DMS114 treated with DMSO at 0.1 percent for 48 hours (cell line): ENCODE measurements around the gene GRK5.
"Not testable (repeated sequence)": the region's sequence is repeated elsewhere in the genome, so short reads cannot be mapped to it uniquely, and the experiment has no call there.

Source experiments
- DNase-seq: peaks from one replicate; lab custom pipeline; 2025; ENCODE audit not compliant: unreplicated experiment; lab: John Stamatoyannopoulos, UW

GRK5 gene

GRCh38 chr10:119272736-119273135 lies 65.4 kb downstream of the GRK5 start:
- no peak for DNase-seq

DNA sequence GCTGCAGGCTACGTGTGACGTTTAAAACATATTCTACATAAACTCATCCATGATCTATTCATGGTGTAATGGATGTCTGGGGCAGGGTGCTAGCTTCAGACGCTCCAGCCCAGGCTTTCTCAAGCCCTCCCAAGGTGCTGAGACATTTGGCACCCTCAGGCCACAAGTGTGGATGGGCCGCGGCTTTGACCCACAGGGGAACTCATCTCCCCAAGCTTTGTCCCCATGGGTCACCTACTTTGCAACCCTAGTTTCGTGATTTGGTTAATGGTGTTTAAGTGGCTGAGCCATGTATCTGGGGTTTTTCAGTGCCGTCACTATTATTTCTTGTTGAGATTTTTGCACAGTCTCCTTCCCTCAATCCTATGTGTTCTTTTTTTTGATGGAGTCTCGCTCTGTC lies 66.0 kb downstream of the GRK5 start:
- DNase-seq, result no peak

- no peak for DNase-seq
These were observed 67.2 kb downstream of the GRK5 start for GRCh38 chr10:119274519-119275045.

- no peak for DNase-seq
These were observed 67.7 kb downstream of the GRK5 start for GRCh38 chr10:119275085-119275484.

DNA sequence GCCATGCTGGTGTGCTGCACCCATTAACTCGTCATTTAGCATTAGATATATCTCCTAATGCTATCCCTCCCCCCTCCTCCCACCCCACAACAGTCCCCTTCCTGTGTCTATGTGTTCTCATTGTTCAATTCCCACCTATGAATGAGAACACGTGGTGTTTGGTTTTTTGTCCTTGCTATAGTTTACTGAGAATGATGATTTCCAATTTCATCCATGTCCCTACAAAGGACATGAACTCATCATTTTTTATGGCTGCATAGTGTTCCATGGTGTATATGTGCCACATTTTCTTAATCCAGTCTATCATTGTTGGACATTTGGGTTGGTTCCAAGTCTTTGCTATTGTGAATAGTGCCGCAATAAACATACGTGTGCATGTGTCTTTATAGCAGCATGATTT lies 68.8 kb downstream of the GRK5 start:
- not testable (repeated sequence) for DNase-seq

DNA sequence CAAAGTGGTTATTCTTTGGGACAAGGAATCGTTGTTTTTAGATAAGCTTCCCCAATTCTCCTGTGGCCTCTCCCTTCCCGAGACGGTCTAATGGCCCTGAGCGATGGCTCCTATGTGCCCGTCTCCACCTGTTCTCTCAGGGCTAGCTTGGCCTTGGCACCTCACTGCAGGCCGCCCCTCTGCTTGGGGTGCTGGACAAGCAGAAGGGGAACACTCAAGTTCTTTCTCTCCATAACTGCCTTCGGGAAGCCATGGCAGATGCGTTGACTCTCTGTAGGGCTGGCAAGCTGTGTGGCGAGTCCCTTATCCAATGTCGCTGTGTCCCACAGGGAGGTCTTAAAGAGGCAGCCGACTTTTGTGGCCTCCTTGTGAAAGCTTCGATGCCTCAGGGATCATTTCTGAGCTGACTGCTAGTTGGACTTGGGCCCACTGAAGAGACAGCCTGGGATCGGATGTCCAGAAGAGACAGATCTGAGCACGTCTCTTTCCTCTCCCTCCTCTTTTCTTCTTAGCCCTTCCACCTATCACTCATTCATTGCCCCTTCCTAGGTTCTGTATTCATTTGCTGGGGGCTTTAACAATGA lies 70.8 kb downstream of the GRK5 start:
- no peak for DNase-seq

GRCh38 chr10:119279441-119279840 lies 72.1 kb downstream of the GRK5 start:
- no peak for DNase-seq

DNA sequence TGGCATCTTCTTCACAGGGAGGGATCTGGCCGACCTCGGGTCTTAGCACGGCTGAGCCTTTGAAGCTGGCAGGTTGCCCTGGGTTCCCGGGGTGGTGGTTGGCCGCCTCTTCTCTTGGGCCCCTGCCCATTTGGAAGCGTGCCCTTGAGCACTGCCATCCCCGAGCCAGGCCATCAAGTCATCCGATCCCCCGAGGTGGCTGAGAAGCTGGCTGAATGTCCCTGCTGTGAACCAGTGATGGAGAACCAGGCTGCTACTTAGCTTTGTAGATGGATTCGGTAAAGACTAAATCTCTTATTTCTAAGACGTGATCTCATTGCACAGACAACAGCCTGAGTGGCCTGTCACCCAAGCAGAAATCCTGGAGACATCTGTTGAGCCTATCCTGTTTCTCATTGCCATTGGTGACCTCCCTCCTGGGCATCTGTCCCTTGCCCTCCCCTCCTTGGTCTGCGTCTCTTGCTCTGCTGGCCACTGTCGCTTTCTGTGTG lies 74.3 kb downstream of the GRK5 start:
- DNase-seq, result no peak

DNA sequence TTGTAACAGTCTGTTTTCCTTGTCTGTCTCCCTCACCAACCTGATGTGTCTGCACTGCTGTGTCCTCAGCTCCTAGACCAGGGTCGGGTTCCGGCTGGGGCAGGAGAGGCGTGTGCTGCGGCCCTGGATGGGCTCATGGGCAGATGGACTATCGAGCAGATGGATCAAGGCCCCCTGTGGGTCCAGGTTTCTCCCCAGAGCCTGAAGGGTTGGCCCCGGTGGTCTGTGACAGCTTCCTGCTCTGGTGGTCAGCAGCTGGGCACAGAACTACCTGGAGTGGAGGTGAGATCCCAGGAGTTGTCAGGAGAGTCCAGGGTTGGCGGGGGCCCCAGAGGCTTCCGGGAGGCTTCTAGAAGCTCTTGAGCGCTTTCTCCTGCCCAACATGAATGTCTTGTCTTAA lies 75.1 kb downstream of the GRK5 start:
- DNase-seq, result no peak

DNA sequence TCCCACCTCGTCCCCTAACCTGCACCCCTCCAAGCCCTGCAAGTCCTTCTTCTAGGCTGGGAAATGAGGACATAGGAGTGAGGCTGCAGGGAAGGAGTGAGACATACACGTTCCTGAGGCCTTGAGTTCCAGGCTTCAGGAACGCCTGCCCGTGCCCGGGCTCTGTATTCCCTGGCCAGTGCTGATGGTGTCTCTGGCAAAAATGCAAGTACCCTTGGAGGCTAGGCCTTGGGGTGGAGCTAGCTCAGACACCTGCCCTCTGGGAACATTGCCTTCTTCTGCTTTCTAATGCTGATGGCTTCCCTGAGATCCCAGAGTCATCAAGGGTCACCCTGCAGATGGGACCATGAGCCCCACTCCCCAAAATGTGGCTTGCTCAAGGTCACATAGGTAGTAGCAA lies 76.0 kb downstream of the GRK5 start:
- no peak for DNase-seq

DNA sequence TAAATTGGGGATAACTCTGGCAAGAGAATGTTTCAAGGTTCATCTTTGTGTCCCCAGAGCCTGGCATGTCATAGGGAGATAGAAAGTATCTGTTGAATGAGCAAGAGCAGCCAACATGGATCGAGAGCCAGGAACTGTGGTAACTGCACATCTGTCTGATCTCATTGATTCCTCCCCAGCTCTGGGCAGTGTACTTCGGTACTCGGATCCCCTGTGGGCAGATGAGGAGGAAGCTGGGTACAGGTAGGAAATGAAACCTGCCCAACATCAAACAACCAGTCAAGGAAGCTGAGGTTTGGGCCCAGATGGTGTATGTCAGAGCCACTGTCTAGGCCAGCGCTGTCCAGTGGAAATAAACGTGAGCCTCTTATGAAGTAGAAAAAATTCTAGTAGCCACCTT lies 76.4 kb downstream of the GRK5 start:
- DNase-seq, result no peak

- no peak for DNase-seq
These were observed 77.3 kb downstream of the GRK5 start for GRCh38 chr10:119284679-119285096.

- DNase-seq, result no peak
These were observed 78.3 kb downstream of the GRK5 start for GRCh38 chr10:119285495-119286267.

GRCh38 chr10:119286516-119286915 lies 79.1 kb downstream of the GRK5 start:
- DNase-seq, result no peak

DNA sequence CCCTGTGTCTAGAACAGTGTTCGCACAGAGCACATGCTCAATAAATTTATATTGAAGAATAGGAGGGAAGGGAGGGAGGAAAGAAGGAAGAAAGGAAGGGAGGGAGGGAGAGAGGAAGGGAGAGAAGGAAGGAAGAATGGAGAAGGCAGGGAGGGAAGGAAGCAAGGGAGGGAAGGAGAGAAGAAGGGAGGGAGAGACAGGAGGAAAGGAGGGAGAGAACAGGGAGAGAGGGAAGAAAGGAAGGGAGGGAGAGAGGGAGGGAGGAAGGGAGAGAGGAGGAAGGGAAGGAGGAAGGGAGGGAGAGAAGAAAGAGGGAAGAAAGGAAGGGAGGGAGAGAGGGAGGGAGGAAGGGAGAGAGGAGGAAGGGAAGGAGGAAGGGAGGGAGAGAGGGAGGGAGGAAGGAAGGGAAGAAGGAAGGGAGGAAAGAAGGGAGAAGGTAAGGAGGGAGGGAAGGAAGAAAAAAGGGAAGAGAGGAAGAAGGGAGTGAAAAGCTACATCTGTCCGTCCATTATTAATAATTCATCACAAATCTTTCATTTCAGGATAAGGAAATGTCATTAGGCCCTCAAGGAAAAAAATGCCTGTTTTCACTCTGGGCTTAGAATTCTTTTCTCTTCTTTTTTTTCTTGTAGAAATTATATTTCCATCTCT lies 79.7 kb downstream of the GRK5 start:
- no peak for DNase-seq

DNA sequence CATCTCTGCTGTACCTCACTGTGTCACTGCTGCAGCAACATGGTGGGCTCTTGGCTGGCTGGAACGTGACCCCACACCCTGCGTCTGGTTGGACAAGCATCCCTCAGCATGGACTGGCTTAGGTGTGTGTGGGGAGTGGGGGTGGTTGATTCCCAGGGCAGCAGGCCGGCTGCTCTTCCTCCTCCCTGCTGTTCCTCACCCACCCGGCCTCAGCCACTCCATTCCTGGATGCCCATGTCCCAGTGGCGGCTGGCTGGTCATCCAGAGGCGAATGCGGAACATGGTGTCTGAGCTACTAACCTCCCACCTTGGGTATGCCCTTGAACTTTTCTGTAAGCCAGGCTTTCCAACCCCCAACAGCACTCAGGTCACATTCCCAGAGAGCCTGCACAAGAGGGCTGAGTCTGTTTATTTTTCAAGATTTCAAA lies 81.2 kb downstream of the GRK5 start:
- DNase-seq, result no peak

DNA sequence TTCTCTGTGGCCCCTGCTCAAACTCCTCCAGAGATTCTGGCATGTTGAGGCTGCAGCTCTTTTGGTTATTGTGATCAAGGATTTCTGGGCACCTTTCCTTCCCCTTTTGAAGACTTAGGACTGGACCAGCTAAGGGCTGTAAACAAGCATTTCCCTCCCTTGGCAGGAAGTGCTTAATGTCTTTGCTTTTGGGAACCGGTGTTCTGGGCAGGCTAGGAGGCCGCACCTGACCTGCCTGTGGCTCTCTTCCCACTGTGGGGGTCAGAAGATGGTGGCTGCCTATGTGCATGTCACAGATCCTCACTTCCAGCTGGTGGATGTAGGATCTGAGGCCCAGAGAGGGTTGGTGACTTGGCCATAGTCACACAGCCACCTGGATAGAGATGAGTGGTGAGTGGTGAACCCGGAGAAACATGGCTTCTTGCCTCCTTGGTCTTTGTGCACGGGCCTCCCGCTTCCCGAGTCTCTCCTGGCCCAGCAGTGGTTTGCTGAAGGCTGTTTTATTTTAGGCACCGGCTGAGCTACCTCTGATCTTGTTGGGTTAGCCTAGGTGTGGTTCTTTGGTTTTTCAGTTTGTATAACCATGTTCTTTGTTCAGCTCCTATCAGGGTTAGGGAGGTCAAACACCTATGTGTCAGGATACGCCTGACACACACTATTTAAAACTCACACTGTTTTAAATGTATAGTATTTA lies 82.0 kb downstream of the GRK5 start:
- no peak for DNase-seq

GRCh38 chr10:119290301-119291048 lies 83.1 kb downstream of the GRK5 start:
- no peak for DNase-seq

DNA sequence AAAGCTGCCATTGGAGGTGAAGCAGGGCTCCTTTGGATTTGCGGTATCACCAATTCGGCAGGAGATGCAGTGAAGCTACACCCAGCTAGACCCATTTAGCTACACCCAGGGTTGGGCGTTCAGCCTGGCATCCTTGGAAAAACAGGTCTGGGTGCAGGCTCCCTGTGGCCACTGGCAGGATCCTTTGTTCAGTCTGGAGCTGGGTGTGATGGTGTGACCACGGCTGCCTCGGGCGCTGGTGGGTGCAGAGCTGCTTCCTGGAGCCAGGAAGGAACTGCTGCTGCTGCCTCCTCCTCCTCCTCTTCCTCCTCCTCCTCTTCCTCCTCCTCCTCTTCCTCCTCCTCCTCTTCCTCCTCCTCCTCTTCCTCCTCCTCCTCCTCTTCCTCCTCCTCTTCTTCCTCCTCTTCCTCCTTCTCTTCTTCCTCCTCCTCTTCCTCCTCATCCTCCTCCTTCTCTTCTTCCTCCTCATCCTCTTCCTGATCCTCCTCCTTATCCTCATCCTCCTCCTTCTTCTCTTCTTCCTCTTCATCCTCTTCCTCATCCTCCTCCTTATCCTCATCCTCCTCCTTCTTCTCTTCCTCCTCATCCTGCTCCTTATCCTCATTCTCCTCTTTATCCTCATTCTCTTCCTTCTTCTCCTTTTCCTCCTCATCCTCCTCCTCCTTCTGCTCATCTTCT lies 84.0 kb downstream of the GRK5 start:
- DNase-seq, result no peak
